ENCODE measurements around the gene SLC2A4. TPM values are rescaled to one million over a fixed set of nuclear protein-coding genes. Genes with fewer than 3 reads are reported as not detected.

Gene SLC2A4
- total and polyA plus RNA-seq, 2 experiments from 2014 or later, result 6.3 to 13.6 TPM

- Mint-ChIP-seq H3K27me3 (ENCODE audit: insufficient read depth, low read depth, poor library complexity) (peaks cover 17% of the 10 kb centered on the region), H3K27ac (peak overlapping the region; percentile 83), H3K4me3 (peak overlapping the region; percentile 59), H3K36me3 (ENCODE audit: low read depth) (no peaks in the 10 kb centered on the region; the same call in 2 of the 3 replicates), H3K9me3 (no peaks in the 10 kb centered on the region; the same call in 2 of the 3 replicates), H3K4me1 (peaks cover 24% of the 10 kb centered on the region)
- Histone ChIP-seq H3K4me1 (ENCODE audit: insufficient read depth) (peaks cover 13% of the 10 kb centered on the region; the same call in 1 of the 2 replicates), H3K27me3 (ENCODE audit: insufficient read depth) (peaks cover 10% of the 10 kb centered on the region), H3K27ac (ENCODE audit: low read depth) (peak overlapping the region; percentile 70; the same call in 1 of the 2 replicates), H3K4me2 (peak overlapping the region; percentile 86), H3F3A (replicated peaks; ENCODE audit: low read depth) (peaks cover 15% of the 10 kb centered on the region; the same call in 1 of the 2 replicates), H4K20me1 (replicated peaks; ENCODE audit: insufficient read depth) (peaks cover under 1% of the 10 kb centered on the region; the same call in 1 of the 2 replicates), H2AFZ (peak overlapping the region; percentile 76), H3K79me2 (replicated peaks; ENCODE audit: insufficient read depth) (no peaks in the 10 kb centered on the region), H3K4me3 (peak overlapping the region; percentile 89), H3K9me2 (ENCODE audit: insufficient read depth) (no peaks in the 10 kb centered on the region), H3K36me3 (ENCODE audit: insufficient read depth) (peaks cover 2% of the 10 kb centered on the region; the same call in 1 of the 2 replicates)
- TF ChIP-seq CREB1 (CRISPR knock-in tag; IDR thresholded peaks at IDR 0.05; ENCODE audit: low read depth) (peak; percentile 55; the same call in 1 of the 2 replicates), CTCF (conservative IDR thresholded peaks at IDR 0.05; ENCODE audit: low read depth in 2 of 2) (peak; percentile 73 to 94), ETS1 (IDR thresholded peaks at IDR 0.05) (no peak)
- ATAC-seq (peak; percentile 77), DNase-seq (ENCODE audit: low spot score) (peak; percentile 97)
Measured at GRCh38 chr17:7280519-7281073, 922 bp upstream of the SLC2A4 start.

- peaks cover 24% of the 10 kb centered on the region for H3K4me1 Mint-ChIP-seq
- Histone ChIP-seq H3K9me2 (ENCODE audit: insufficient read depth) (no peaks in the 10 kb centered on the region), H3K36me3 (ENCODE audit: insufficient read depth) (peaks cover 5% of the 10 kb centered on the region; the same call in 1 of the 2 replicates), H3F3A (replicated peaks; ENCODE audit: low read depth) (peaks cover 15% of the 10 kb centered on the region; the same call in 1 of the 2 replicates), H3K4me1 (ENCODE audit: insufficient read depth) (peaks cover 13% of the 10 kb centered on the region; the same call in 1 of the 2 replicates), H2AFZ (peak overlapping the region; percentile 74), H3K4me2 (peak overlapping the region; percentile 86), H4K20me1 (replicated peaks; ENCODE audit: insufficient read depth) (peaks cover 3% of the 10 kb centered on the region; the same call in 1 of the 2 replicates), H3K27me3 (ENCODE audit: insufficient read depth) (peaks cover 10% of the 10 kb centered on the region), H3K27ac (ENCODE audit: low read depth) (no peak overlapping the region), H3K4me3 (peak overlapping the region; percentile 89), H3K79me2 (replicated peaks; ENCODE audit: insufficient read depth) (no peaks in the 10 kb centered on the region)
- H3K4me3 Mint-ChIP-seq, result peak overlapping the region; percentile 59
- no peak overlapping the region for H3K27ac Mint-ChIP-seq
- H3K9me3 Mint-ChIP-seq, result no peaks in the 10 kb centered on the region; the same call in 2 of the 3 replicates
- ATAC-seq, result peak; percentile 6
- peaks cover 7% of the 10 kb centered on the region for H3K36me3 Mint-ChIP-seq (ENCODE audit: low read depth)
- peak; percentile 45 for DNase-seq (ENCODE audit: low spot score)
- H3K27me3 Mint-ChIP-seq (ENCODE audit: insufficient read depth, low read depth, poor library complexity), result peaks cover 19% of the 10 kb centered on the region
- TF ChIP-seq ZNF462 (CRISPR knock-in tag; IDR thresholded peaks at IDR 0.05) (no peak), EZH2phosphoT487 (IDR thresholded peaks at IDR 0.05; ENCODE audit: unreplicated experiment) (no peak)
Measured at GRCh38 chr17:7281953-7282751, 634 bp downstream of the SLC2A4 start.

Measured in GM23338 (cell line).